ENCODE measurements around the gene RAP1GDS1. TPM values are rescaled to one million over a fixed set of nuclear protein-coding genes. Genes with fewer than 3 reads are reported as not detected.
A peak's percentile ranks its signal among the peaks of the same experiment; 100 is the strongest.

The RAP1GDS1 gene
- total and polyA plus RNA-seq, 2 of the 4 experiments (the other 2 are of a cell fraction): 29.0 to 85.1 TPM

DNA sequence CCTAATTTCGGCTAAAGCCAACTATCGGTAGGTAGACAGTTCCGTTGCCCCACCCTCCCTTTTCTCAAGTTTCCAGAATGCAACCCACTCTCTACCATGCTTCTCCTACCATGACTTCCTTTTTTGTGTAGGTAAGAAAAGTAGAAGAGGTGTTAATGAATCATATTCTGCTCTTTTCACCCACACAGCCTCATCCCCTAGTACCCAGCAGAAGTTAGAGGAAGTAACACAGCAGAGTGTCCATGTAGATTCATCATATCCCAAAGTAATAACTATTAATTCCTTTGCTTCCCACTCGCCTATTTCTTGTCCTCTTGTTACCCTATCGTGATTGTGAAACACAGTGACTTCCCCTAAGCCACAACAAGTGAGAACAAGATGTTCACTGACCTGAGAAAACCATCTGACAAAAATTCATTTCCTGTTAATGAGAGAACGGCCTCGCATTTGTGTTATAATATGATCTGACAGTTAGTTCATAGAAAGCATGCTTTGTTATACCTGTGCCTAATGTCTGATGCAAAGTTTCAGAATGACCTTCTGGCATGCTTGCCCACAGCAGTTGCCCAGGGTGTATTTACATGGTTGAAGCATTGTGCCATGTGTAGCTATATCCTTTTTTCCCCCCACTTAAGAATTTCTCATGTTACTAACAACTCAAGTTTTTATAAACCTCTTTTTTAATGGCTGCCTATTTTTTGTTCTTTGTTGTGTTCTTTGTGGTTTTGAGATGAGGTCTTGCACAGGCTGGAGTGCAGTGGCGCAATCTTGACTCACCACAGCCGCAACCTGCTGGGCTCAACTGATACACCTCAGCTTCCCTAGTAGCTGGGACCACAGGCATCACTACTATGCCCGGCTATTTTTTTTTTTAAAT, 185.6 kb downstream of the RAP1GDS1 start:
- Histone ChIP-seq H4K20me1 (ENCODE audit: insufficient read depth, low read length) (no peaks in the 10 kb centered on the region), H3K9me1 (ENCODE audit: insufficient read depth, low read length) (peaks cover 6% of the 10 kb centered on the region; the same call in 1 of the 2 replicates), H3K27ac (ENCODE audit: insufficient read depth, low read length) (no peak overlapping the region), H2AK9ac (replicated peaks; ENCODE audit: low read depth, low read length, poor library complexity) (no peak overlapping the region), H3K79me1 (ENCODE audit: low read depth in 1 of 2, low read length in 2 of 2) (no peaks in the 10 kb centered on the region), H2BK15ac (ENCODE audit: low read depth, low read length) (no peak overlapping the region), H3K4ac (ENCODE audit: low read depth, low read length) (no peak overlapping the region), H3K56ac (ENCODE audit: extremely low read depth, insufficient read depth, low read length) (no peak overlapping the region), H3K4me1 (ENCODE audit: control insufficient read depth, insufficient read depth, low read length) (peaks cover 5% of the 10 kb centered on the region), H4K8ac (ENCODE audit: low read depth in 2 of 2, low read length in 2 of 2) (no peak overlapping the region), H3K23ac (ENCODE audit: low read depth, low read length) (no peak overlapping the region), H3K4me3 (ENCODE audit: insufficient read depth, low read depth, low read length) (no peak overlapping the region), H2BK120ac (ENCODE audit: low read depth, low read length) (no peak overlapping the region), H2BK5ac (ENCODE audit: low read depth, low read length, poor library complexity, severe bottlenecking) (no peak overlapping the region), H4K5ac (ENCODE audit: low read depth, low read length) (no peak overlapping the region), H3K4me2 (ENCODE audit: low read depth, low read length) (no peak overlapping the region), H3K36me3 (ENCODE audit: control insufficient read depth, insufficient read depth, low read length) (peaks cover 8% of the 10 kb centered on the region), H3K27me3 (ENCODE audit: control insufficient read depth, insufficient read depth, low read length) (no peaks in the 10 kb centered on the region), H3K14ac (replicated peaks; ENCODE audit: low read depth, low read length) (no peak overlapping the region), H3K18ac (ENCODE audit: low read depth, low read length) (no peak overlapping the region; the same call in 1 of the 2 replicates), H3K9ac (ENCODE audit: low read depth, low read length) (no peak overlapping the region), H3K9me3 (ENCODE audit: control insufficient read depth, insufficient read depth, low read length) (no peaks in the 10 kb centered on the region), H4K91ac (ENCODE audit: insufficient read depth, low read depth, low read length) (no peak overlapping the region), H2BK20ac (ENCODE audit: low read depth, low read length) (no peak overlapping the region), H2AK5ac (ENCODE audit: low read depth, low read length) (no peak overlapping the region), H2AFZ (replicated peaks; ENCODE audit: low read length, poor library complexity) (no peak overlapping the region)
- ChIA-PET CTCF (interaction anchor here (0.6 kb wide), 1 partner anchor 76 kb away, joined by 3 read pairs; no protein-coding TSS in a partner anchor), POLR2A (ENCODE audit: unreplicated experiment) (no interaction called here)
- intact Hi-C loops (cut with micrococcal nuclease) (no loop called here), dilution Hi-C loops (cut with HindIII; ENCODE audit: low sequenced_read_pairs, unreplicated experiment) (no loop called here), in situ Hi-C loops (cut with MboI; ENCODE audit: low sequenced_read_pairs) (no loop called here)
- peak; percentile 31 for DNase-seq
- BruUV-seq (replicated peaks): no TSS peak
- TF ChIP-seq CEBPB (IDR thresholded peaks at IDR 0.05; ENCODE audit: low read depth, low read length): peak; percentile 41; the same call in 1 of the 2 replicates
- TF ChIP-seq MXI1 (IDR thresholded peaks at IDR 0.05; ENCODE audit: borderline replicate concordance, low read depth, low read length): no peak
- TF ChIP-seq RAD21 (IDR thresholded peaks at IDR 0.05; ENCODE audit: low read length): no peak
- no peak for TF ChIP-seq BHLHE40 (IDR thresholded peaks at IDR 0.05; ENCODE audit: low read depth, low read length)
- no peak for TF ChIP-seq NFE2L2 (IDR thresholded peaks at IDR 0.05; ENCODE audit: low read depth, low read length)
- TF ChIP-seq FOS (IDR thresholded peaks at IDR 0.05; ENCODE audit: low read depth, low read length): no peak
- 92% methylated on average over 2 of the region's 10 CpGs; no CpG with 5 or more reads in 1 of the 2 experiments for WGBS, 2 experiments (ENCODE audit: extremely low coverage in 2 of 2, insufficient read length in 1 of 2)
- ATAC-seq (ENCODE audit: low read depth): no peak

Measured in IMR-90 (cell line).